ENCODE measurements around the gene PCGF2. TPM values are rescaled to one million over a fixed set of nuclear protein-coding genes. Genes with fewer than 3 reads are reported as not detected.

The PCGF2 gene
- total RNA-seq, 1 experiment from 2014 or later = 3.3 TPM

GRCh38 chr17:38713456-38714075 is 34.6 kb downstream of the PCGF2 start:
- Histone ChIP-seq H3K27me3 (no peaks in the 10 kb centered on the region), H3K9me3 (no peaks in the 10 kb centered on the region), H3K36me3 (peaks cover 67% of the 10 kb centered on the region), H3K4me3 (no peak overlapping the region)
- DNase-seq = no peak

- peaks cover 66% of the 10 kb centered on the region for H3K36me3 ChIP-seq
- H3K9me3 ChIP-seq = no peaks in the 10 kb centered on the region
- H3K4me3 ChIP-seq = no peak overlapping the region
- DNase-seq = no peak
- no peaks in the 10 kb centered on the region for H3K27me3 ChIP-seq
Measured at GRCh38 chr17:38712593-38712992, 35.5 kb downstream of the PCGF2 start.

- Histone ChIP-seq H3K27me3 (no peaks in the 10 kb centered on the region), H3K36me3 (peaks cover 67% of the 10 kb centered on the region), H3K9me3 (no peaks in the 10 kb centered on the region), H3K4me3 (no peak overlapping the region)
- no peak for DNase-seq
Measured at GRCh38 chr17:38711792-38712571, 36.2 kb downstream of the PCGF2 start.

- Histone ChIP-seq H3K4me3 (no peak overlapping the region), H3K9me3 (no peaks in the 10 kb centered on the region), H3K36me3 (peaks cover 69% of the 10 kb centered on the region), H3K27me3 (no peaks in the 10 kb centered on the region)
- no peak for DNase-seq
Measured at GRCh38 chr17:38710985-38711384, 37.2 kb downstream of the PCGF2 start.

GRCh38 chr17:38710604-38710962 is 37.6 kb downstream of the PCGF2 start:
- H3K36me3 ChIP-seq = peaks cover 65% of the 10 kb centered on the region
- DNase-seq = no peak
- H3K27me3 ChIP-seq = no peaks in the 10 kb centered on the region
- H3K9me3 ChIP-seq = no peaks in the 10 kb centered on the region
- H3K4me3 ChIP-seq = no peak overlapping the region

GRCh38 chr17:38709864-38710603 is 38.1 kb downstream of the PCGF2 start:
- Histone ChIP-seq H3K9me3 (no peaks in the 10 kb centered on the region), H3K27me3 (no peaks in the 10 kb centered on the region), H3K36me3 (peaks cover 64% of the 10 kb centered on the region), H3K4me3 (no peak overlapping the region)
- no peak for DNase-seq

GRCh38 chr17:38709104-38709820 is 38.9 kb downstream of the PCGF2 start:
- H3K9me3 ChIP-seq = no peaks in the 10 kb centered on the region
- no peak for DNase-seq
- H3K27me3 ChIP-seq = no peaks in the 10 kb centered on the region; the same call in 1 of the 2 replicates
- H3K36me3 ChIP-seq = peaks cover 61% of the 10 kb centered on the region
- H3K4me3 ChIP-seq = no peak overlapping the region

GRCh38 chr17:38707678-38708351 is 40.3 kb downstream of the PCGF2 start:
- Histone ChIP-seq H3K27me3 (no peaks in the 10 kb centered on the region; the same call in 1 of the 2 replicates), H3K4me3 (no peak overlapping the region), H3K36me3 (peaks cover 47% of the 10 kb centered on the region), H3K9me3 (no peaks in the 10 kb centered on the region; the same call in 1 of the 2 replicates)
- DNase-seq = no peak

GRCh38 chr17:38706505-38707216 is 41.5 kb downstream of the PCGF2 start:
- H3K4me3 ChIP-seq = peak overlapping the region; percentile 69
- no peak for DNase-seq
- H3K9me3 ChIP-seq = no peaks in the 10 kb centered on the region; the same call in 1 of the 2 replicates
- H3K36me3 ChIP-seq = peaks cover 39% of the 10 kb centered on the region
- no peaks in the 10 kb centered on the region; the same call in 1 of the 2 replicates for H3K27me3 ChIP-seq

- no peaks in the 10 kb centered on the region; the same call in 1 of the 2 replicates for H3K27me3 ChIP-seq
- peak; percentile 57 for DNase-seq
- H3K4me3 ChIP-seq = peak overlapping the region; percentile 69
- H3K9me3 ChIP-seq = no peaks in the 10 kb centered on the region; the same call in 1 of the 2 replicates
- H3K36me3 ChIP-seq = peaks cover 33% of the 10 kb centered on the region
Measured at GRCh38 chr17:38705803-38706504, 42.2 kb downstream of the PCGF2 start.

- H3K9me3 ChIP-seq = no peaks in the 10 kb centered on the region; the same call in 1 of the 2 replicates
- no peak for DNase-seq
- no peaks in the 10 kb centered on the region; the same call in 1 of the 2 replicates for H3K27me3 ChIP-seq
- peaks cover 33% of the 10 kb centered on the region for H3K36me3 ChIP-seq
- peak overlapping the region; percentile 69 for H3K4me3 ChIP-seq
Measured at GRCh38 chr17:38705523-38705802, 42.7 kb downstream of the PCGF2 start.

- DNase-seq = peak; percentile 83
- Histone ChIP-seq H3K4me3 (peak within 1 kb of the TSS; percentile 69), H3K36me3 (peaks cover 30% of the 10 kb centered on the region), H3K9me3 (no peaks in the 10 kb centered on the region; the same call in 1 of the 2 replicates), H3K27me3 (no peaks in the 10 kb centered on the region; the same call in 1 of the 2 replicates)
Measured at GRCh38 chr17:38704606-38705522, 43.3 kb downstream of the PCGF2 start, which contains the start of gene MLLT6. Gene MLLT6, plus strand, starts transcription at chr17:38705273. Its CDS starts 360 bp downstream, at chr17:38705633.

GRCh38 chr17:38703742-38704605 is 44.2 kb downstream of the PCGF2 start:
- DNase-seq = peak; percentile 38
- Histone ChIP-seq H3K27me3 (no peaks in the 10 kb centered on the region; the same call in 1 of the 2 replicates), H3K4me3 (peak overlapping the region; percentile 69), H3K9me3 (no peaks in the 10 kb centered on the region; the same call in 1 of the 2 replicates), H3K36me3 (peaks cover 23% of the 10 kb centered on the region)
